Panc1 (cell line): ENCODE data around the gene CA9. TPM values are rescaled to one million over a fixed set of nuclear protein-coding genes. Genes with fewer than 3 reads are reported as not detected.

ENCODE experiments used
- ATAC-seq: fragments of 200-7000 bp; cut with Tn5 transposase; 2 replicates; pipeline ENCODE4 v1.9.1; 2020; ENCODE audit warnings: mild to moderate bottlenecking, moderate library complexity
- BruUV-seq: library from RNA; stranded (reverse); fragments of 400-500 nt; replicated peaks from 2 replicates; lab custom pipeline; 2021; lab: Mats Ljungman, UMichigan
- CTCF ChIA-PET: fragments of 300-600 bp; sonication (Branson Sonifier 250); formaldehyde crosslinking; loops from one replicate; lab custom pipeline; 2022; ENCODE audit warnings: antibody characterized with exemption; lab: Charles Lee
- POLR2A ChIA-PET: fragments of 300-600 bp; sonication (Branson Sonifier 250); formaldehyde crosslinking; loops from one replicate; lab custom pipeline; 2022; ENCODE audit warnings: antibody characterized with exemption; lab: Charles Lee
- DNase-seq: peaks from one replicate; pipeline ENCODE4 v3.0.0-alpha.2; 2010; ENCODE audit warnings: low read depth, low spot score
- H3K27ac ChIP-seq: 2 replicates; pipeline ENCODE4 v1.5.1; 2011; ENCODE audit warnings: mild to moderate bottlenecking, low read length, inconsistent platforms
- H3K27me3 ChIP-seq: fragments of 200-500 bp; sonication (Bioruptor generic); 2 replicates; pipeline ENCODE4 v1.6.0; 2014; ENCODE audit warnings: low read length, inconsistent platforms; ENCODE audit not compliant: control insufficient read depth, insufficient read depth
- H3K36me3 ChIP-seq: fragments of 200-500 bp; sonication (Bioruptor generic); 2 replicates; pipeline ENCODE4 v1.5.1; 2014; ENCODE audit warnings: inconsistent platforms, mild to moderate bottlenecking, low read length, moderate library complexity; ENCODE audit not compliant: control insufficient read depth, insufficient read depth
- H3K4me1 ChIP-seq: 2 replicates; pipeline ENCODE4 v1.5.1; 2011; ENCODE audit warnings: inconsistent platforms, mild to moderate bottlenecking, low read length, moderate library complexity; ENCODE audit not compliant: control insufficient read depth, insufficient read depth
- H3K4me3 ChIP-seq, 2 experiments: 2 replicates each; pipeline ENCODE4 v1.5.1; 2011 to 2012; ENCODE audit warnings: low read depth in 2 of 2, low read length in 2 of 2, mild to moderate bottlenecking in 2 of 2, inconsistent platforms in 1 of 2, moderate library complexity in 1 of 2
- H3K9me3 ChIP-seq: fragments of 200-500 bp; sonication (Bioruptor generic); 2 replicates; pipeline ENCODE4 v1.5.1; 2014; ENCODE audit warnings: low read depth, mild to moderate bottlenecking, inconsistent platforms, low read length, moderate library complexity; ENCODE audit not compliant: control insufficient read depth, insufficient read depth
- POLR2AphosphoS5 ChIP-seq: IDR thresholded peaks from 2 replicates; pipeline ENCODE4 v1.6.1; 2012; ENCODE audit warnings: mild to moderate bottlenecking, low read depth, low read length, moderate library complexity
- SIN3A ChIP-seq: IDR thresholded peaks from 2 replicates; pipeline ENCODE4 v1.6.1; 2012; ENCODE audit warnings: low read depth, mild to moderate bottlenecking, low read length, moderate library complexity, borderline replicate concordance; ENCODE audit not compliant: insufficient read depth
- TCF7L2 ChIP-seq: IDR thresholded peaks from 2 replicates; pipeline ENCODE4 v1.6.1; 2011; ENCODE audit warnings: mild to moderate bottlenecking, low read depth, low read length, inconsistent platforms
- in situ Hi-C: cut with HindIII; loops from 2 replicates; pipeline ENCODE4 v1.10.0; 2016; ENCODE audit warnings: low sequenced_read_pairs, low pct_unique_long_range_greater_than_20kb
- intact Hi-C: fragments of 100-400 bp; cut with micrococcal nuclease; formaldehyde crosslinking; loops from one replicate; pipeline ENCODE4 v1.10.0; 2022; ENCODE audit not compliant: unreplicated experiment
- total RNA-seq: library from RNA; stranded (reverse); gene quantifications from one replicate; pipeline ENCODE4 v1.2.1, GENCODE V29; 2021; ENCODE audit not compliant: unreplicated experiment
- TF ChIP-seq, protein P1 (sequence below), 2 experiments: IDR thresholded peaks; 2 replicates each; pipeline ENCODE4 v1.6.1; 2011 to 2012; ENCODE audit warnings: low read depth in 2 of 2, control low read depth in 1 of 2, low read length in 1 of 2, mild to moderate bottlenecking in 1 of 2, moderate library complexity in 1 of 2; ENCODE audit not compliant: insufficient read depth in 1 of 2
- TF ChIP-seq, protein P2 (sequence below): fragments of 450-650 bp; IDR thresholded peaks from 2 replicates; pipeline ENCODE4 v1.5.1; 2017; ENCODE audit warnings: mild to moderate bottlenecking

The CA9 gene
- total RNA-seq, 1 experiment from 2014 or later = 0.31 TPM

DNA sequence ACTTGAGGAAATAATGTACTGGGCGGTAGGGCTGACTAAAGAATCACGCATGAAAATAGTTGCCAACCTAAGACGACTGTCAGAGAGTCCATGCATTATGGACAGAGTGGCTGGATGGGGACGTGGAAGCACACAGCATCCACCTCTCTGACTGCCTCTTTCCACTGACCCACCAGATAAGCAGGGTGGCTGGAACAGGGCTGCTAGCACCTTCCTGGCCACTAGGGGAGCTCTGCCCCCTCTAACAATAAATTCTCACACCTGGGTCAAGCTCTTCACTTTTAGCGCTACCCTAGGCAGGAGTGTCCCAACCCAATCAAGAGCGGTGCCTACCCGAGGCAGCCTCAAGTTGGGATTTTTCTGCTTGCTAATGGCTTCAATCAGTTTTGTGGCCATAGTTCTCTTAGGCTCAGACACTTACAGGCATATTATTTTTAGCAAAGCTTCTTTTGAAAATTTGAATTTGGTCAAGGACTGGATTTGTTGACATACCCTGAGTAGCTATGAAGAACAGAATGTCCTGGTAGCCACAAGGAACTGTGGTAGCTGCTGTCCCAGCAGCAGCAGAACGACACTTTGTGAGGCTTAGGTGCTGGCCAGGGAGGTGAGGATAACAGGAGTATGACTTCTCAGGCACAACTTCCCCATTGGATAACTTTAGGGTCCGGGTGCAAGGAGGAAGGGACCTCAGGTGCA is 22.9 kb downstream of the CA9 start:
- TF ChIP-seq POLR2AphosphoS5 (0 out of 2 replicates have a peak, but pooled peaks have one; percentile 9), TCF7L2 (no peak), SIN3A (no peak)
- TF ChIP-seq, protein P1, sequence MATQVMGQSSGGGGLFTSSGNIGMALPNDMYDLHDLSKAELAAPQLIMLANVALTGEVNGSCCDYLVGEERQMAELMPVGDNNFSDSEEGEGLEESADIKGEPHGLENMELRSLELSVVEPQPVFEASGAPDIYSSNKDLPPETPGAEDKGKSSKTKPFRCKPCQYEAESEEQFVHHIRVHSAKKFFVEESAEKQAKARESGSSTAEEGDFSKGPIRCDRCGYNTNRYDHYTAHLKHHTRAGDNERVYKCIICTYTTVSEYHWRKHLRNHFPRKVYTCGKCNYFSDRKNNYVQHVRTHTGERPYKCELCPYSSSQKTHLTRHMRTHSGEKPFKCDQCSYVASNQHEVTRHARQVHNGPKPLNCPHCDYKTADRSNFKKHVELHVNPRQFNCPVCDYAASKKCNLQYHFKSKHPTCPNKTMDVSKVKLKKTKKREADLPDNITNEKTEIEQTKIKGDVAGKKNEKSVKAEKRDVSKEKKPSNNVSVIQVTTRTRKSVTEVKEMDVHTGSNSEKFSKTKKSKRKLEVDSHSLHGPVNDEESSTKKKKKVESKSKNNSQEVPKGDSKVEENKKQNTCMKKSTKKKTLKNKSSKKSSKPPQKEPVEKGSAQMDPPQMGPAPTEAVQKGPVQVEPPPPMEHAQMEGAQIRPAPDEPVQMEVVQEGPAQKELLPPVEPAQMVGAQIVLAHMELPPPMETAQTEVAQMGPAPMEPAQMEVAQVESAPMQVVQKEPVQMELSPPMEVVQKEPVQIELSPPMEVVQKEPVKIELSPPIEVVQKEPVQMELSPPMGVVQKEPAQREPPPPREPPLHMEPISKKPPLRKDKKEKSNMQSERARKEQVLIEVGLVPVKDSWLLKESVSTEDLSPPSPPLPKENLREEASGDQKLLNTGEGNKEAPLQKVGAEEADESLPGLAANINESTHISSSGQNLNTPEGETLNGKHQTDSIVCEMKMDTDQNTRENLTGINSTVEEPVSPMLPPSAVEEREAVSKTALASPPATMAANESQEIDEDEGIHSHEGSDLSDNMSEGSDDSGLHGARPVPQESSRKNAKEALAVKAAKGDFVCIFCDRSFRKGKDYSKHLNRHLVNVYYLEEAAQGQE (IDR thresholded peaks at IDR 0.05; ENCODE audit: insufficient read depth in 1 of 2, low read depth in 2 of 2, low read length in 1 of 2) = no peak
- TF ChIP-seq, protein P2, sequence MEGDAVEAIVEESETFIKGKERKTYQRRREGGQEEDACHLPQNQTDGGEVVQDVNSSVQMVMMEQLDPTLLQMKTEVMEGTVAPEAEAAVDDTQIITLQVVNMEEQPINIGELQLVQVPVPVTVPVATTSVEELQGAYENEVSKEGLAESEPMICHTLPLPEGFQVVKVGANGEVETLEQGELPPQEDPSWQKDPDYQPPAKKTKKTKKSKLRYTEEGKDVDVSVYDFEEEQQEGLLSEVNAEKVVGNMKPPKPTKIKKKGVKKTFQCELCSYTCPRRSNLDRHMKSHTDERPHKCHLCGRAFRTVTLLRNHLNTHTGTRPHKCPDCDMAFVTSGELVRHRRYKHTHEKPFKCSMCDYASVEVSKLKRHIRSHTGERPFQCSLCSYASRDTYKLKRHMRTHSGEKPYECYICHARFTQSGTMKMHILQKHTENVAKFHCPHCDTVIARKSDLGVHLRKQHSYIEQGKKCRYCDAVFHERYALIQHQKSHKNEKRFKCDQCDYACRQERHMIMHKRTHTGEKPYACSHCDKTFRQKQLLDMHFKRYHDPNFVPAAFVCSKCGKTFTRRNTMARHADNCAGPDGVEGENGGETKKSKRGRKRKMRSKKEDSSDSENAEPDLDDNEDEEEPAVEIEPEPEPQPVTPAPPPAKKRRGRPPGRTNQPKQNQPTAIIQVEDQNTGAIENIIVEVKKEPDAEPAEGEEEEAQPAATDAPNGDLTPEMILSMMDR = no peak
- no peak overlapping the region for H3K4me3 ChIP-seq
- no peak overlapping the region for H3K27ac ChIP-seq
- intact Hi-C loops = no loop called here
- H3K9me3 ChIP-seq = no peaks in the 10 kb centered on the region
- DNase-seq (peak; percentile 57), ATAC-seq (peak; percentile 88)
- no TSS peak for BruUV-seq
- peaks cover 4% of the 10 kb centered on the region; the same call in 1 of the 2 replicates for H3K4me1 ChIP-seq
- in situ Hi-C loops = no loop called here
- ChIA-PET POLR2A (interaction anchor here (0.7 to 0.9 kb wide), 3 partner anchors 36 to 38 kb away, joined by 3 read pairs; no protein-coding TSS in a partner anchor), CTCF (interaction anchor here (0.6 to 2.5 kb wide), 13 partner anchors 8 to 579 kb away, joined by 3 to 17 read pairs (median 4); partner anchors contain the start of genes ARHGEF39, CREB3 and TLN1)
- 0 out of 2 replicates have a peak, but pooled peaks cover 12% of the 10 kb centered on the region for H3K36me3 ChIP-seq
- H3K27me3 ChIP-seq = no peaks in the 10 kb centered on the region

DNA sequence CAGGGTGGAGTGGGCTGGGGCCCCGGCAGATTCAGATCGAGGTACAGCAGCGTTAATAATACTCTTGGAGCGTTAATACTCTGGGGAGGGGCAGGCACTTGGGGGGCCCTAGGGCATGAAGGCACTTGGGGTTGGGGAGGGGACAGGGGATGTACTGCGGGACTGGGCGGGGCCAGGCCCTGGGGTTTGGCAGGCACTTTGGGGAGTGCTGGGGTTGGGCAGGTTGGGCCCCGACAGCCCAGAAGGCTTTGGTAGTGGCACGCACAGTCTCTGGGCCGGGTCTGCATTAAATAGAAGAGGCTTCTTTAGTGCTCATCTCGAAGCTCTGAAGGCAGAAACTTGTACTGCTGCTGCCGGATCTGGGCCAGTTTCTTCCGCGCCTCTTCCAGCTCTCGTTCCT is 23.8 kb downstream of the CA9 start:
- POLR2A ChIA-PET = no interaction called here
- TF ChIP-seq POLR2AphosphoS5 = no peak
- TF ChIP-seq, protein P1 (IDR thresholded peaks at IDR 0.05; ENCODE audit: insufficient read depth in 1 of 2, low read depth in 2 of 2, low read length in 1 of 2) = no peak
- TF ChIP-seq TCF7L2 = no peak
- no peak for TF ChIP-seq SIN3A
- TF ChIP-seq, protein P2 = no peak
- CTCF ChIA-PET = interaction anchor here (0.9 to 2.5 kb wide), 6 partner anchors 7 to 37 kb away, joined by 3 to 17 read pairs (median 8); partner anchors contain the start of genes CREB3 and TLN1
- H3K36me3 ChIP-seq = 0 out of 2 replicates have a peak, but pooled peaks cover 15% of the 10 kb centered on the region
- ATAC-seq = no peak
- TSS peak; percentile 97 for BruUV-seq
- H3K27me3 ChIP-seq = no peaks in the 10 kb centered on the region
- in situ Hi-C loops = no loop called here
- H3K27ac ChIP-seq = no peak overlapping the region
- H3K4me3 ChIP-seq = no peak overlapping the region
- no peaks in the 10 kb centered on the region for H3K9me3 ChIP-seq
- intact Hi-C loops = no loop called here
- H3K4me1 ChIP-seq = no peaks in the 10 kb centered on the region
- DNase-seq = no peak
